NCI-H446 (cell line): ENCODE results near the gene TLE2.

ENCODE experiments used
- DNase-seq, 2 experiments: peaks; one replicate each; lab custom pipeline; 2025; lab: John Stamatoyannopoulos, UW

Gene TLE2

GRCh38 chr19:3029065-3029923 is at the start of gene TLE2:
Gene TLE2 (minus strand): TSS chr19:3029280. CDS start chr19:3028904, 376 bp downstream.
- peak in 1 of 2 experiments; percentile 34 for DNase-seq

- peak; percentile 35 to 58 for DNase-seq
Observed at GRCh38 chr19:3075605-3076431, 46.7 kb upstream of the TLE2 start.

- no peak for DNase-seq
Observed at GRCh38 chr19:3073931-3074595, 45.0 kb upstream of the TLE2 start.

- DNase-seq: peak; percentile 94 to 95
Observed at GRCh38 chr19:3073159-3073563, 44.1 kb upstream of the TLE2 start.

GRCh38 chr19:3071768-3072167 is 42.7 kb upstream of the TLE2 start:
- DNase-seq: peak; percentile 76 to 84

- DNase-seq: no peak
Observed at GRCh38 chr19:3068071-3068470, 39.0 kb upstream of the TLE2 start.

- DNase-seq: no peak
Observed at GRCh38 chr19:3067563-3067962, 38.5 kb upstream of the TLE2 start.

GRCh38 chr19:3066482-3067049 is 37.5 kb upstream of the TLE2 start:
- no peak for DNase-seq

- DNase-seq: no peak
Observed at GRCh38 chr19:3065675-3066357, 36.7 kb upstream of the TLE2 start.

GRCh38 chr19:3064011-3064330 is 34.9 kb upstream of the TLE2 start:
- no peak for DNase-seq

GRCh38 chr19:3062165-3063105 is 33.4 kb upstream of the TLE2 start, which contains the start of gene TLE5:
Gene TLE5 (minus strand): TSS chr19:3062495. CDS start chr19:3062200, 295 bp downstream.
- peak in 1 of 2 experiments; percentile 72 for DNase-seq

- no peak for DNase-seq
Observed at GRCh38 chr19:3061182-3062161, 32.4 kb upstream of the TLE2 start.

GRCh38 chr19:3060857-3061181 is 31.7 kb upstream of the TLE2 start:
- DNase-seq: no peak

- no peak for DNase-seq
Observed at GRCh38 chr19:3059653-3060052, 30.6 kb upstream of the TLE2 start.

- no peak for DNase-seq
Observed at GRCh38 chr19:3058821-3059314, 29.8 kb upstream of the TLE2 start.

GRCh38 chr19:3058009-3058820 is 29.1 kb upstream of the TLE2 start:
- DNase-seq: no peak

GRCh38 chr19:3057275-3057714 is 28.2 kb upstream of the TLE2 start:
- peak; percentile 99 to 100 for DNase-seq
